Measurements from ENCODE around the gene SVEP1.

The SVEP1 gene

DNA sequence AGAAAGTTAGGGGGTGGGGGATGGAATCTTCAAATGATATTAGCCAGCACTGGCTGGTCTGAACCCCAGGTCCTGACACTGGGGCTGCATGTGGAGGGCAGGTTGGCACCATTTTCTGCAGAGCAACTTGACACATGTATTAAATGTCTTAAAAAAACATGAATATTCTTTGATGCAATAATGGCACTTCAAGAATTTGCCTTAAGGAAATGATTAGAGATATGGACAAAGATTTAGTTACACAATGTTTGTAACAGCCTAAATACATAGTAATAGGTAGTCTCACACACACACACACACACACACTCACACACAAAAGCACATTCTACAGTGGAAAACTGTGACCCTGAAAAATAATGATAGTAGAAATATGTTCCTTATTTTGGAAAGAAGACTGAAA is 3.6 kb downstream of the SVEP1 start:
- H3K4me3 ChIP-seq (ENCODE audit: low read depth, low read length): no peak overlapping the region
- no peaks in the 10 kb centered on the region for H3K9me3 ChIP-seq (ENCODE audit: control insufficient read depth, insufficient read depth, low read depth, low read length)
- ChIA-PET POLR2A (no interaction called here), CTCF (no interaction called here)
- H3K27ac ChIP-seq (ENCODE audit: extremely low read depth, low read depth, low read length): no peak overlapping the region
- H3K36me3 ChIP-seq (ENCODE audit: control insufficient read depth in 2 of 2, insufficient read depth in 1 of 2, low read length in 2 of 2): no peaks in the 10 kb centered on the region
- TF ChIP-seq ZNF747 (tag by site-specific recombination; IDR thresholded peaks at IDR 0.05) (no peak), ZNF707 (tag by site-specific recombination; IDR thresholded peaks at IDR 0.05) (no peak), EGR2 (tag by site-specific recombination; IDR thresholded peaks at IDR 0.05; ENCODE audit: low read depth) (no peak), ZNF324 (tag by site-specific recombination; IDR thresholded peaks at IDR 0.05) (no peak), ZNF571 (tag by site-specific recombination; IDR thresholded peaks at IDR 0.05) (no peak), ZNF416 (tag by site-specific recombination; IDR thresholded peaks at IDR 0.05) (no peak), ZNF16 (tag by site-specific recombination; IDR thresholded peaks at IDR 0.05; ENCODE audit: low read depth) (no peak), ZNF311 (tag by site-specific recombination; IDR thresholded peaks at IDR 0.05; ENCODE audit: borderline replicate concordance) (no peak), ZNF157 (tag by site-specific recombination; IDR thresholded peaks at IDR 0.05) (no peak), MYNN (tag by site-specific recombination; IDR thresholded peaks at IDR 0.05; ENCODE audit: borderline replicate concordance) (no peak), ZNF114 (tag by site-specific recombination; IDR thresholded peaks at IDR 0.05) (no peak), ZNF677 (tag by site-specific recombination; IDR thresholded peaks at IDR 0.05) (no peak)
- TF ChIP-seq, protein P1, sequence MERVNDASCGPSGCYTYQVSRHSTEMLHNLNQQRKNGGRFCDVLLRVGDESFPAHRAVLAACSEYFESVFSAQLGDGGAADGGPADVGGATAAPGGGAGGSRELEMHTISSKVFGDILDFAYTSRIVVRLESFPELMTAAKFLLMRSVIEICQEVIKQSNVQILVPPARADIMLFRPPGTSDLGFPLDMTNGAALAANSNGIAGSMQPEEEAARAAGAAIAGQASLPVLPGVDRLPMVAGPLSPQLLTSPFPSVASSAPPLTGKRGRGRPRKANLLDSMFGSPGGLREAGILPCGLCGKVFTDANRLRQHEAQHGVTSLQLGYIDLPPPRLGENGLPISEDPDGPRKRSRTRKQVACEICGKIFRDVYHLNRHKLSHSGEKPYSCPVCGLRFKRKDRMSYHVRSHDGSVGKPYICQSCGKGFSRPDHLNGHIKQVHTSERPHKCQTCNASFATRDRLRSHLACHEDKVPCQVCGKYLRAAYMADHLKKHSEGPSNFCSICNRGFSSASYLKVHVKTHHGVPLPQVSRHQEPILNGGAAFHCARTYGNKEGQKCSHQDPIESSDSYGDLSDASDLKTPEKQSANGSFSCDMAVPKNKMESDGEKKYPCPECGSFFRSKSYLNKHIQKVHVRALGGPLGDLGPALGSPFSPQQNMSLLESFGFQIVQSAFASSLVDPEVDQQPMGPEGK (tag by site-specific recombination; IDR thresholded peaks at IDR 0.05): no peak
- H3K4me1 ChIP-seq (ENCODE audit: control insufficient read depth, insufficient read depth, low read length): no peaks in the 10 kb centered on the region

DNA sequence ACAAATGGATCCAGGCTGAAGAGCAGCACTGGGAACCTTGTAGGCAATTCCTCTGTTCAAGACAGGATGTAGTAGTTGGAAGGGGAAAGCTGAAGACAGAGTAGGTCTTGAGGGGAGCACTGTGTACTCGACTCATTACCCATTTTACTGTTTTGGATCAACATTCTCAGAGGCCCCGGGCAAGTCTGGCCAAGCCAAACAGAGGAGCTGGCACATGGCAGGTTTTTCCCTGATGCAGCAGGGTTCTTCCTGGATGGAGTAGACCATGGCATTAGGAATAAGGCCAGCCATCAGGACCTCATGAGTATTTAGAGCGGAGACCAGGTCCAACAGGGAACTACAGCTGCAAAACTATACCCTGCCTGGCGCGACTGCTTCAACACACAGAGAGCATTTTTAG is 4.4 kb downstream of the SVEP1 start:
- POLR2A ChIA-PET: interaction anchor here (0.6 kb wide), 1 partner anchor 53 kb away, joined by 4 read pairs; no protein-coding TSS in a partner anchor
- Histone ChIP-seq H3K9me3 (ENCODE audit: control insufficient read depth, insufficient read depth, low read depth, low read length) (no peaks in the 10 kb centered on the region), H3K36me3 (ENCODE audit: control insufficient read depth in 2 of 2, insufficient read depth in 1 of 2, low read length in 2 of 2) (no peaks in the 10 kb centered on the region), H3K4me3 (ENCODE audit: low read depth, low read length) (no peak overlapping the region), H3K4me1 (ENCODE audit: control insufficient read depth, insufficient read depth, low read length) (no peaks in the 10 kb centered on the region), H3K27ac (ENCODE audit: extremely low read depth, low read depth, low read length) (no peak overlapping the region)
- CTCF ChIA-PET: interaction anchor here (0.7 kb wide), 1 partner anchor 347 kb away, joined by 5 read pairs; no protein-coding TSS in a partner anchor
- TF ChIP-seq FEZF1 (tag by site-specific recombination; IDR thresholded peaks at IDR 0.05): no peak
- TF ChIP-seq ZNF791 (tag by site-specific recombination; IDR thresholded peaks at IDR 0.05): no peak
- no peak for TF ChIP-seq ZNF221 (tag by site-specific recombination; IDR thresholded peaks at IDR 0.05; ENCODE audit: borderline replicate concordance)
- no peak for TF ChIP-seq ZFP69B (tag by site-specific recombination; IDR thresholded peaks at IDR 0.05)
- TF ChIP-seq ZNF132 (tag by site-specific recombination; IDR thresholded peaks at IDR 0.05; ENCODE audit: borderline replicate concordance): no peak
- no peak for TF ChIP-seq ZFP37 (tag by site-specific recombination; IDR thresholded peaks at IDR 0.05)
- TF ChIP-seq ZNF24 (tag by site-specific recombination; IDR thresholded peaks at IDR 0.05): no peak

DNA sequence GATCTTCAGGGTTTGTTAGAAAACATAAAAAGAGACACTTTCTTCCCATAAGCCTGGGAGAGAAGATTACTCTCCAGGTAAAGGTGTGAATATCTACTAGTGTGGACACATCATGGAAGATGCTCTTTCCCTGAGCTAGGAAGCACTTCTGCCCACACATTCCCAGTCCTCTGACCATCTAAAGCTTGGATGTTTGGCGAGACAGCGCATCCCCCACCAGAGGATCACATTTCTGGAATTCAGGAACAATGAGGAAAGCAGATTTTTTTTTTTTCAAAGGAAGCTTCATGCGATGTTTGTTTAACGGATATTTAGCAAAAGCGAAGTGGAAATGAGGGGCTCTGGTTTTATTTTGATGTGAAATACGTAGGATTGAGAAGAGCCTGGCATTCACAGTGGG is 6.2 kb downstream of the SVEP1 start:
- Histone ChIP-seq H3K36me3 (ENCODE audit: control insufficient read depth in 2 of 2, insufficient read depth in 1 of 2, low read length in 2 of 2) (no peaks in the 10 kb centered on the region), H3K9me3 (ENCODE audit: control insufficient read depth, insufficient read depth, low read depth, low read length) (no peaks in the 10 kb centered on the region), H3K4me1 (ENCODE audit: control insufficient read depth, insufficient read depth, low read length) (no peaks in the 10 kb centered on the region), H3K27ac (ENCODE audit: extremely low read depth, low read depth, low read length) (no peak overlapping the region), H3K4me3 (ENCODE audit: low read depth, low read length) (no peak overlapping the region)
- ChIA-PET POLR2A (no interaction called here), CTCF (interaction anchor here (0.6 to 1.8 kb wide), 3 partner anchors 24 to 1049 kb away, joined by 4 to 5 read pairs (median 5); no protein-coding TSS in a partner anchor)
- TF ChIP-seq ZNF585B (tag by site-specific recombination; IDR thresholded peaks at IDR 0.05): no peak
- TF ChIP-seq ZNF548 (tag by site-specific recombination; IDR thresholded peaks at IDR 0.05): no peak
- TF ChIP-seq ZNF776 (tag by site-specific recombination; IDR thresholded peaks at IDR 0.05; ENCODE audit: borderline replicate concordance): no peak
- no peak for TF ChIP-seq ZIC2 (tag by site-specific recombination; IDR thresholded peaks at IDR 0.05)
- TF ChIP-seq, protein P2, sequence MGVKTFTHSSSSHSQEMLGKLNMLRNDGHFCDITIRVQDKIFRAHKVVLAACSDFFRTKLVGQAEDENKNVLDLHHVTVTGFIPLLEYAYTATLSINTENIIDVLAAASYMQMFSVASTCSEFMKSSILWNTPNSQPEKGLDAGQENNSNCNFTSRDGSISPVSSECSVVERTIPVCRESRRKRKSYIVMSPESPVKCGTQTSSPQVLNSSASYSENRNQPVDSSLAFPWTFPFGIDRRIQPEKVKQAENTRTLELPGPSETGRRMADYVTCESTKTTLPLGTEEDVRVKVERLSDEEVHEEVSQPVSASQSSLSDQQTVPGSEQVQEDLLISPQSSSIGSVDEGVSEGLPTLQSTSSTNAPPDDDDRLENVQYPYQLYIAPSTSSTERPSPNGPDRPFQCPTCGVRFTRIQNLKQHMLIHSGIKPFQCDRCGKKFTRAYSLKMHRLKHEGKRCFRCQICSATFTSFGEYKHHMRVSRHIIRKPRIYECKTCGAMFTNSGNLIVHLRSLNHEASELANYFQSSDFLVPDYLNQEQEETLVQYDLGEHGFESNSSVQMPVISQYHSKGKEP (tag by site-specific recombination; IDR thresholded peaks at IDR 0.05): no peak
- TF ChIP-seq ZEB2 (tag by site-specific recombination; IDR thresholded peaks at IDR 0.05): no peak
- TF ChIP-seq, protein P3, sequence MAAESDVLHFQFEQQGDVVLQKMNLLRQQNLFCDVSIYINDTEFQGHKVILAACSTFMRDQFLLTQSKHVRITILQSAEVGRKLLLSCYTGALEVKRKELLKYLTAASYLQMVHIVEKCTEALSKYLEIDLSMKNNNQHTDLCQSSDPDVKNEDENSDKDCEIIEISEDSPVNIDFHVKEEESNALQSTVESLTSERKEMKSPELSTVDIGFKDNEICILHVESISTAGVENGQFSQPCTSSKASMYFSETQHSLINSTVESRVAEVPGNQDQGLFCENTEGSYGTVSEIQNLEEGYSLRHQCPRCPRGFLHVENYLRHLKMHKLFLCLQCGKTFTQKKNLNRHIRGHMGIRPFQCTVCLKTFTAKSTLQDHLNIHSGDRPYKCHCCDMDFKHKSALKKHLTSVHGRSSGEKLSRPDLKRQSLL (tag by site-specific recombination; IDR thresholded peaks at IDR 0.05): no peak
- TF ChIP-seq, protein P4, sequence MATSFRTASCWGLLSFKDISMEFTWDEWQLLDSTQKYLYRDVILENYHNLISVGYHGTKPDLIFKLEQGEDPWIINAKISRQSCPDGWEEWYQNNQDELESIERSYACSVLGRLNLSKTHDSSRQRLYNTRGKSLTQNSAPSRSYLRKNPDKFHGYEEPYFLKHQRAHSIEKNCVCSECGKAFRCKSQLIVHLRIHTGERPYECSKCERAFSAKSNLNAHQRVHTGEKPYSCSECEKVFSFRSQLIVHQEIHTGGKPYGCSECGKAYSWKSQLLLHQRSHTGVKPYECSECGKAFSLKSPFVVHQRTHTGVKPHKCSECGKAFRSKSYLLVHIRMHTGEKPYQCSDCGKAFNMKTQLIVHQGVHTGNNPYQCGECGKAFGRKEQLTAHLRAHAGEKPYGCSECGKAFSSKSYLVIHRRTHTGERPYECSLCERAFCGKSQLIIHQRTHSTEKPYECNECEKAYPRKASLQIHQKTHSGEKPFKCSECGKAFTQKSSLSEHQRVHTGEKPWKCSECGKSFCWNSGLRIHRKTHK (tag by site-specific recombination; IDR thresholded peaks at IDR 0.05): no peak
